LoVo (cell line): Measurements from ENCODE around the gene ACSL1.

Experiments used
- DNase-seq: peaks from one replicate; pipeline ENCODE4 v3.0.0-alpha.2; 2016; ENCODE audit warnings: low spot score

ACSL1 gene

GRCh38 chr4:184719407-184719806 is 106.4 kb downstream of the ACSL1 start:
- no peak for DNase-seq

GRCh38 chr4:184715526-184715925 is 110.2 kb downstream of the ACSL1 start:
- DNase-seq = no peak

- DNase-seq = no peak
Observed at GRCh38 chr4:184713887-184714286, 111.9 kb downstream of the ACSL1 start.

GRCh38 chr4:184712322-184712721 is 113.4 kb downstream of the ACSL1 start:
- no peak for DNase-seq

GRCh38 chr4:184706453-184706852 is 119.3 kb downstream of the ACSL1 start:
- no peak for DNase-seq

- DNase-seq = no peak
Observed at GRCh38 chr4:184705692-184706091, 120.1 kb downstream of the ACSL1 start.
